GM15510 (cell line): ENCODE data around the gene LRRC3.

ENCODE experiments used
- POLR2A ChIP-seq: IDR thresholded peaks from 3 replicates; pipeline ENCODE4 v1.6.1; 2011; ENCODE audit warnings: borderline replicate concordance; ENCODE audit not compliant: insufficient read length; ENCODE audit errors: extremely low read depth

The LRRC3 gene

GRCh38 chr21:44471341-44471740, 16.0 kb downstream of the LRRC3 start:
- TF ChIP-seq POLR2A = no peak

- TF ChIP-seq POLR2A = no peak
Observed at GRCh38 chr21:44471996-44472395, 16.7 kb downstream of the LRRC3 start.

- no peak for TF ChIP-seq POLR2A
Observed at GRCh38 chr21:44473915-44474555, 18.7 kb downstream of the LRRC3 start.

- TF ChIP-seq POLR2A = no peak
Observed at GRCh38 chr21:44475266-44475845, 20.0 kb downstream of the LRRC3 start.

- no peak for TF ChIP-seq POLR2A
Observed at GRCh38 chr21:44477131-44477530, 21.8 kb downstream of the LRRC3 start.

- no peak for TF ChIP-seq POLR2A
Observed at GRCh38 chr21:44477712-44478111, 22.4 kb downstream of the LRRC3 start.

- TF ChIP-seq POLR2A = no peak
Observed at GRCh38 chr21:44478124-44478800, 23.0 kb downstream of the LRRC3 start.

- no peak for TF ChIP-seq POLR2A
Observed at GRCh38 chr21:44478801-44479167, 23.5 kb downstream of the LRRC3 start.

GRCh38 chr21:44480200-44481053, 25.1 kb downstream of the LRRC3 start:
- TF ChIP-seq POLR2A = no peak

GRCh38 chr21:44482581-44483287, 27.4 kb downstream of the LRRC3 start:
- TF ChIP-seq POLR2A = no peak

- TF ChIP-seq POLR2A = no peak
Observed at GRCh38 chr21:44483288-44484237, 28.3 kb downstream of the LRRC3 start.

- TF ChIP-seq POLR2A = no peak
Observed at GRCh38 chr21:44484498-44485253, 29.4 kb downstream of the LRRC3 start.

GRCh38 chr21:44485254-44485793, 30.0 kb downstream of the LRRC3 start:
- no peak for TF ChIP-seq POLR2A

GRCh38 chr21:44485796-44486195, 30.5 kb downstream of the LRRC3 start:
- no peak for TF ChIP-seq POLR2A
